Measurements from ENCODE around the gene SPX. TPM values are rescaled to one million over a fixed set of nuclear protein-coding genes. Genes with fewer than 3 reads are reported as not detected.

Gene SPX
- total RNA-seq, 4 donors from 2014 or later, result not detected

GRCh38 chr12:21568115-21568514 is 42.0 kb downstream of the SPX start:
- no peak for DNase-seq
- TF ChIP-seq CTCF (IDR thresholded peaks at IDR 0.05) (no peak), POLR2A (IDR thresholded peaks at IDR 0.05) (no peak)

GRCh38 chr12:21571046-21571445 is 45.0 kb downstream of the SPX start:
- DNase-seq, result no peak
- TF ChIP-seq CTCF (IDR thresholded peaks at IDR 0.05) (no peak), POLR2A (IDR thresholded peaks at IDR 0.05) (no peak)
- Histone ChIP-seq H3K27me3 (no peaks in the 10 kb centered on the region), H3K36me3 (no peaks in the 10 kb centered on the region), H3K4me3 (no peak overlapping the region), H3K4me1 (no peaks in the 10 kb centered on the region), H3K9me3 (no peaks in the 10 kb centered on the region), H3K27ac (no peak overlapping the region)

More at GRCh38 chr12:21568115-21568514, 42.0 kb downstream of the SPX start:
- H3K27me3 ChIP-seq, result no peaks in the 10 kb centered on the region
- no peak overlapping the region for H3K4me3 ChIP-seq
- H3K27ac ChIP-seq, result no peak overlapping the region
- H3K36me3 ChIP-seq, result no peaks in the 10 kb centered on the region
- no peaks in the 10 kb centered on the region for H3K9me3 ChIP-seq
- H3K4me1 ChIP-seq, result no peaks in the 10 kb centered on the region

GRCh38 chr12:21573733-21574358 is 47.8 kb downstream of the SPX start:
- no peaks in the 10 kb centered on the region for H3K27me3 ChIP-seq
- no peaks in the 10 kb centered on the region for H3K4me1 ChIP-seq
- no peak overlapping the region for H3K27ac ChIP-seq
- no peak overlapping the region for H3K4me3 ChIP-seq
- no peaks in the 10 kb centered on the region for H3K36me3 ChIP-seq
- TF ChIP-seq CTCF (IDR thresholded peaks at IDR 0.05), result no peak
- no peak for TF ChIP-seq POLR2A (IDR thresholded peaks at IDR 0.05)
- no peak for DNase-seq
- no peaks in the 10 kb centered on the region for H3K9me3 ChIP-seq

- no peak for DNase-seq
- H3K36me3 ChIP-seq, result no peaks in the 10 kb centered on the region
- TF ChIP-seq POLR2A (IDR thresholded peaks at IDR 0.05), result no peak
- no peak for TF ChIP-seq CTCF (IDR thresholded peaks at IDR 0.05)
- no peaks in the 10 kb centered on the region for H3K27me3 ChIP-seq
- H3K27ac ChIP-seq, result no peak overlapping the region
- H3K4me3 ChIP-seq, result no peak overlapping the region
- no peaks in the 10 kb centered on the region for H3K4me1 ChIP-seq
- H3K9me3 ChIP-seq, result no peaks in the 10 kb centered on the region
These were observed 50.3 kb downstream of the SPX start for GRCh38 chr12:21576431-21576830.

GRCh38 chr12:21577516-21577915 is 51.4 kb downstream of the SPX start:
- Histone ChIP-seq H3K36me3 (no peaks in the 10 kb centered on the region), H3K9me3 (no peaks in the 10 kb centered on the region), H3K4me3 (no peak overlapping the region), H3K4me1 (no peaks in the 10 kb centered on the region), H3K27me3 (no peaks in the 10 kb centered on the region), H3K27ac (no peak overlapping the region)
- DNase-seq, result no peak
- TF ChIP-seq CTCF (IDR thresholded peaks at IDR 0.05) (no peak), POLR2A (IDR thresholded peaks at IDR 0.05) (no peak)

All from Peyer's patch (tissue), 4 donors.